IPS DF 4.7 (cell line): ENCODE measurements around the gene MED14.

ENCODE experiments used
- DNase-seq: peaks from one replicate; pipeline ENCODE4 v3.0.0-alpha.2; 2013; ENCODE audit warnings: low spot score; ENCODE audit errors: extremely low read depth

Gene MED14

GRCh38 chrX:40612511-40612910 lies 122.8 kb downstream of the MED14 start:
- no peak for DNase-seq

GRCh38 chrX:40607381-40607780 lies 128.0 kb downstream of the MED14 start:
- DNase-seq = no peak

DNA sequence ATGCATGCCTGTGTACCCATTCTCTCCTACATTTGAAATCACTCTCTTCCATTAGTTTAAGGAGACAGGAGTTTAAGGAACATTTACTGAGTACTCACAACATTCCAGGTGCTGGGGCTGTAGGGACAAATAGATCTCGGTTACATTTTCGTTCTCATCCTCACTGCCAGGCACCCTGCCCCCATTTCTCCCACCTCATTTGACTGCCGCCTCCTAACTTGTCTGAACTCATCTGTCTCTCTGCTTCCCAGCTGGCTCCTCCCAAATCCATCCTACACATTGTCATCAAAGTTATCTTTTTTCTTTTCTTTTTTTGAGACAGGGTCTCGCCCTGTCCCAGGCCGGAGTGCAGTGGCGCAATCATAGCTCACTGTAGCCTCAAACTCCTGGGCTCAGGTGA lies 131.9 kb downstream of the MED14 start:
- DNase-seq = no peak
